Fibroblast of skin of left quadriceps (primary cell): ENCODE measurements around the gene PRSS53.

Source experiments
- DNase-seq, 2 experiments: peaks; one replicate each; pipeline ENCODE4 v3.0.0-alpha.2; 2013; ENCODE audit warnings: low read depth in 2 of 2

The PRSS53 gene

GRCh38 chr16:31078597-31079341, 10.0 kb downstream of the PRSS53 start:
- DNase-seq = no peak

GRCh38 chr16:31077592-31078396, 10.9 kb downstream of the PRSS53 start:
- no peak for DNase-seq

GRCh38 chr16:31077024-31077423, 11.7 kb downstream of the PRSS53 start:
- DNase-seq = no peak

- no peak for DNase-seq
These were observed 12.4 kb downstream of the PRSS53 start for GRCh38 chr16:31076319-31076718.

GRCh38 chr16:31074814-31075183, 13.9 kb downstream of the PRSS53 start:
- no peak for DNase-seq

GRCh38 chr16:31073970-31074813, 14.6 kb downstream of the PRSS53 start, which contains the start of the genes ZNF646 and ZNF668:
ZNF646 (plus strand) TSS chr16:31074422; CDS start chr16:31076325, 1,903 bp downstream.
ZNF668 (minus strand) TSS chr16:31074240; CDS start chr16:31064459, 9,781 bp downstream.
- peak; percentile 98 for DNase-seq

GRCh38 chr16:31073142-31073969, 15.4 kb downstream of the PRSS53 start:
- peak; percentile 73 to 76 for DNase-seq

GRCh38 chr16:31072540-31073141, 16.1 kb downstream of the PRSS53 start:
- DNase-seq = no peak

- DNase-seq = peak; percentile 78 to 79
These were observed 16.9 kb downstream of the PRSS53 start for GRCh38 chr16:31071861-31072260.

- DNase-seq = no peak
These were observed 21.4 kb downstream of the PRSS53 start for GRCh38 chr16:31067342-31067741.

- peak; percentile 88 to 89 for DNase-seq
These were observed 23.8 kb downstream of the PRSS53 start for GRCh38 chr16:31064882-31065461.

GRCh38 chr16:31063843-31064611, 24.7 kb downstream of the PRSS53 start:
- no peak for DNase-seq

- no peak for DNase-seq
These were observed 25.3 kb downstream of the PRSS53 start for GRCh38 chr16:31063495-31063842.

- DNase-seq = no peak
These were observed 26.8 kb downstream of the PRSS53 start for GRCh38 chr16:31061813-31062440.

GRCh38 chr16:31061126-31061812, 27.5 kb downstream of the PRSS53 start:
- DNase-seq = no peak

- no peak for DNase-seq
These were observed 33.1 kb downstream of the PRSS53 start for GRCh38 chr16:31055613-31056012.

GRCh38 chr16:31052114-31052513, 36.6 kb downstream of the PRSS53 start:
- DNase-seq = peak; percentile 57 to 67

GRCh38 chr16:31050280-31051030, 38.3 kb downstream of the PRSS53 start:
- no peak for DNase-seq
